MM.1S (cell line): Measurements from ENCODE around the gene P3H2.
"Not testable (repeated sequence)": the region's sequence is repeated elsewhere in the genome, so short reads cannot be mapped to it uniquely, and the experiment has no call there.

Experiments used
- DNase-seq: peaks from one replicate; pipeline ENCODE4 v3.0.0-alpha.2; 2015
- H2AFZ ChIP-seq: fragments of 300-600 bp; sonication (generic); 2 replicates; pipeline ENCODE4 v1.6.0; 2016; ENCODE audit warnings: antibody characterized with exemption, low read length
- H3F3A ChIP-seq: fragments of 300-600 bp; sonication (generic); 2 replicates; pipeline ENCODE4 v1.6.1; 2016; ENCODE audit warnings: mild to moderate bottlenecking, antibody characterized with exemption, low read length, moderate library complexity, mixed read lengths; ENCODE audit not compliant: insufficient read depth
- H3K27ac ChIP-seq: fragments of 300-600 bp; sonication (generic); 2 replicates; pipeline ENCODE4 v1.5.1; 2016; ENCODE audit warnings: mild to moderate bottlenecking, low read length
- H3K27me3 ChIP-seq: fragments of 300-600 bp; sonication (generic); replicated peaks from 2 replicates; pipeline ENCODE4 v1.6.0; 2016; ENCODE audit warnings: low read length; ENCODE audit not compliant: insufficient read depth
- H3K36me3 ChIP-seq: fragments of 300-600 bp; sonication (generic); replicated peaks from 2 replicates; pipeline ENCODE4 v1.6.1; 2016; ENCODE audit warnings: mild to moderate bottlenecking, low read length, mixed read lengths; ENCODE audit not compliant: insufficient read depth
- H3K4me1 ChIP-seq: fragments of 300-600 bp; sonication (generic); 2 replicates; pipeline ENCODE4 v1.6.1; 2016; ENCODE audit warnings: low read length, mixed read lengths
- H3K4me2 ChIP-seq: fragments of 300-600 bp; sonication (generic); 2 replicates; pipeline ENCODE4 v1.6.0; 2016; ENCODE audit warnings: low read depth, low read length
- H3K4me3 ChIP-seq: fragments of 300-600 bp; sonication (generic); 2 replicates; pipeline ENCODE4 v1.5.1; 2016; ENCODE audit warnings: low read length, mixed read lengths
- H3K79me2 ChIP-seq: fragments of 300-600 bp; sonication (generic); 2 replicates; pipeline ENCODE4 v1.6.1; 2016; ENCODE audit warnings: mixed run types, low read length, mixed read lengths
- H3K9ac ChIP-seq: fragments of 300-600 bp; sonication (generic); 2 replicates; pipeline ENCODE4 v1.6.1; 2016; ENCODE audit warnings: low read length, mixed read lengths
- H3K9me2 ChIP-seq: fragments of 300-600 bp; sonication (generic); replicated peaks from 2 replicates; pipeline ENCODE4 v1.6.1; 2016; ENCODE audit warnings: mild to moderate bottlenecking, low read length, mixed read lengths; ENCODE audit not compliant: insufficient read depth
- H3K9me3 ChIP-seq: fragments of 300-600 bp; sonication (generic); replicated peaks from 2 replicates; pipeline ENCODE4 v1.6.1; 2016; ENCODE audit warnings: mild to moderate bottlenecking, low read length, mixed read lengths; ENCODE audit not compliant: insufficient read depth
- H4K20me1 ChIP-seq: fragments of 300-600 bp; sonication (generic); 2 replicates; pipeline ENCODE4 v1.6.1; 2016; ENCODE audit warnings: mild to moderate bottlenecking, low read length, moderate library complexity, mixed read lengths; ENCODE audit not compliant: insufficient read depth
- EZH2 ChIP-seq: fragments of 300-600 bp; sonication (generic); optimal IDR thresholded peaks from 2 replicates; pipeline ENCODE3; 2017; ENCODE audit warnings: low read depth, mild to moderate bottlenecking, antibody characterized with exemption, low read length, mixed read lengths
- EZH2phosphoT487 ChIP-seq: fragments of 300-600 bp; sonication (generic); IDR thresholded peaks from 2 replicates; pipeline ENCODE4 v1.6.1; 2018; ENCODE audit warnings: antibody characterized with exemption, low read length
- TF ChIP-seq, protein P1 (sequence below): fragments of 300-600 bp; sonication (generic); IDR thresholded peaks from 2 replicates; pipeline ENCODE4 v1.5.1; 2016; ENCODE audit warnings: antibody characterized with exemption, low read length, mixed read lengths

P3H2 gene

DNA sequence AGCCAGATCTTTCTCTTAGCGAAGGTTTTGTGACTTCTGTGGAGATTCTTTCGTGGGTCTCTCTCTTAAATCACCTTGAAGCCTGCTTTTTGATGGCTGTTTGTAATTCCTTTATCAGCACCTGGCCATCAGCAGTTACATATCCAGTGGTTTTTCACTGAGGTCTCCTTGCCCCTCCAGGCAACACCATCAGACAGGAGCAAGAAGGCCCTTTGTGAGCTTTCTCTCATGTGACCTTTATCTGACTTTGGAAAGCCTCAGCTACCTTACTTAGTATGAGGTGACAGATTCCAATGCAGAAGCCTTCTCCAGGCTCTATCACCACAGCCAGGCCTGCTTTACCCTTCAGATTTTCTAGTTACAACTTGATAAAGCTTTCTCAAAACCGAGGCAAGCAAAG, 30.0 kb upstream of the P3H2 start:
- H3K27ac ChIP-seq, result no peak overlapping the region
- H3K36me3 ChIP-seq, result no peaks in the 10 kb centered on the region
- H3K9me2 ChIP-seq, result no peaks in the 10 kb centered on the region
- H4K20me1 ChIP-seq, result no peaks in the 10 kb centered on the region
- no peak overlapping the region for H2AFZ ChIP-seq
- H3K27me3 ChIP-seq, result no peaks in the 10 kb centered on the region
- no peak overlapping the region for H3K4me3 ChIP-seq
- no peaks in the 10 kb centered on the region for H3K4me1 ChIP-seq
- H3K4me2 ChIP-seq, result no peak overlapping the region
- H3K9me3 ChIP-seq, result no peaks in the 10 kb centered on the region
- H3K9ac ChIP-seq, result no peak overlapping the region
- H3K79me2 ChIP-seq, result no peaks in the 10 kb centered on the region
- H3F3A ChIP-seq, result no peaks in the 10 kb centered on the region
- DNase-seq, result no peak
- TF ChIP-seq, protein P1, sequence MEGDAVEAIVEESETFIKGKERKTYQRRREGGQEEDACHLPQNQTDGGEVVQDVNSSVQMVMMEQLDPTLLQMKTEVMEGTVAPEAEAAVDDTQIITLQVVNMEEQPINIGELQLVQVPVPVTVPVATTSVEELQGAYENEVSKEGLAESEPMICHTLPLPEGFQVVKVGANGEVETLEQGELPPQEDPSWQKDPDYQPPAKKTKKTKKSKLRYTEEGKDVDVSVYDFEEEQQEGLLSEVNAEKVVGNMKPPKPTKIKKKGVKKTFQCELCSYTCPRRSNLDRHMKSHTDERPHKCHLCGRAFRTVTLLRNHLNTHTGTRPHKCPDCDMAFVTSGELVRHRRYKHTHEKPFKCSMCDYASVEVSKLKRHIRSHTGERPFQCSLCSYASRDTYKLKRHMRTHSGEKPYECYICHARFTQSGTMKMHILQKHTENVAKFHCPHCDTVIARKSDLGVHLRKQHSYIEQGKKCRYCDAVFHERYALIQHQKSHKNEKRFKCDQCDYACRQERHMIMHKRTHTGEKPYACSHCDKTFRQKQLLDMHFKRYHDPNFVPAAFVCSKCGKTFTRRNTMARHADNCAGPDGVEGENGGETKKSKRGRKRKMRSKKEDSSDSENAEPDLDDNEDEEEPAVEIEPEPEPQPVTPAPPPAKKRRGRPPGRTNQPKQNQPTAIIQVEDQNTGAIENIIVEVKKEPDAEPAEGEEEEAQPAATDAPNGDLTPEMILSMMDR, result no peak
- TF ChIP-seq EZH2, result no peak
- TF ChIP-seq EZH2phosphoT487, result no peak

DNA sequence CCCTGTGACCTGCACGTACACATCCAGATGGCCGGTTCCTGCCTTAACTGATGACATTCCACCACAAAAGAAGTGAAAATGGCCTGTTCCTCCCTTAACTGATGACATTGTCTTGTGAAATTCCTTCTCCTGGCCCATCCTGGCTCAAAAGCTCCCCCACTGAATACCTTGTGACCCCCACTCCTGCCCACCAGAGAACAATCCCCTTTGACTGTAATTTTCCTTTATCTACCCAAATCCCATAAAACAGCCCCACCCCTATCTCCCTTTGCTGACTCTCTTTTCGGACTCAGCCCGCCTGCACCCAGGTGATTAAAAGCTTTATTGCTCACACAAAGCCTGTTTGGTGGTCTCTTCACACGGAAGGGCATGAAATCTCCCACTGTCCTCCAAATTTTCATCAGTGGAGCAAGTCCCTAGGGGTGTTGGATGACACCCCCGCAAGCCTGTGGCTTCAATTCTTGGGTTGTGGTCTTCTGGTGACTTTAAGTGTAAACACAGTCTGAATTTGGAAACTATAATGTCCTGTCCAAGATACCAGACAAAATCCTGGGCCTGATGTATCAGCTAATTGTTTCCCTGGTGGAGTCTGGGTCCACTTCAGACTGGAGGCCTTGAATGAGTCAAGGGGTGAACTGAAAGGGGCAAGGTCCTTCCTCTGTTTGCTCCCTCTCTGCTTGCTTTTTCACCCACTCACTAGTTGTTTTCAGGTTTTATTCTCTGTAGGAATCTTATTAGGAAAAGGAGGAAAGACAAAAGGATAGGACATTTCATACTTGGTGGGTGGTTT, 29.3 kb upstream of the P3H2 start:
- H2AFZ ChIP-seq, DNase-seq, H4K20me1 ChIP-seq, H3K9ac ChIP-seq, H3K4me3 ChIP-seq, H3K79me2 ChIP-seq, H3F3A ChIP-seq, H3K9me2 ChIP-seq, H3K9me3 ChIP-seq, H3K27ac ChIP-seq, H3K4me1 ChIP-seq, H3K27me3 ChIP-seq, H3K4me2 ChIP-seq, H3K36me3 ChIP-seq: not testable (repeated sequence)

DNA sequence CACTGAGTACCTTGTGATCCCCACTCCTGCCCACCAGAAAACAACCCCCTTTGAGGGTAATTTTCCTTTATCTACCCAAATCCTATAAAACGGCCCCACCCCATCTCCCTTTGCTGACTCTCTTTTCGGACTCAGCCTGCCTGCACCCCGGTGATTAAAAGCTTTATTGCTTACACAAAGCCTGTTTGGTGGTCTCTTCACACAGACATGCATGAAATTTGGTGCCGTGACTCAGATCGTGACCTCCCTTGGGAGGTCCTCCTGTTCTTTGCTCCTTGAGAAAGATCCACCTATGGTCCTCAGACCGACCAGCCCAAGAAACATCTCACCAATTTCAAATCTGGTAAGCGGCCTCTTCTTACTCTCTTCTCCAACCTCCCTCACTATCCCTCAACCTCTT, 24.1 kb upstream of the P3H2 start:
- H3K4me3 ChIP-seq, H2AFZ ChIP-seq, H3K36me3 ChIP-seq, H3K4me2 ChIP-seq, H3K4me1 ChIP-seq, DNase-seq, H3K79me2 ChIP-seq, H3K9me3 ChIP-seq, H3K27me3 ChIP-seq, H3K9me2 ChIP-seq, H3K27ac ChIP-seq, H3F3A ChIP-seq, H4K20me1 ChIP-seq, H3K9ac ChIP-seq: not testable (repeated sequence)

DNA sequence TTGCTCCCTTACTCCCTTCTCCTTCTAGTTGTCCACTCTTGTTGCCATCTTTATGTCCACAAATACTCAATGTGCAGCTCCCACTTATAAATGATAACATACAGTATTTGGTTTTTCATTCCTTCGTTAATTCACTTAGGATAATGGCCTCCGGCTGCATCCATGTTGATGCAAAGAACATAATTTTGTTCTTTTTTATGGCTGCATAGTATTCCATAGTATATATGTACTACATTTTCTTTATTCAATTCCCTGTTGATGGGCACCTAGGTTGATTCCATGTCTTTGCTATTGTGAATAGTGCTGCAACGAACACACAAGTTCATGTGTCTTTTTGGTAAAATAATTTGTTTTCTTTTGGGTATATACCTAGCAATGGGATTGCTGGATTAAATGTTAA, 21.3 kb upstream of the P3H2 start:
- no peaks in the 10 kb centered on the region for H3K9me3 ChIP-seq
- no peaks in the 10 kb centered on the region for H3K36me3 ChIP-seq
- H3K4me2 ChIP-seq, result no peak overlapping the region
- H3K79me2 ChIP-seq, result no peaks in the 10 kb centered on the region
- no peaks in the 10 kb centered on the region for H3K27me3 ChIP-seq
- no peak for TF ChIP-seq EZH2phosphoT487
- TF ChIP-seq EZH2, result no peak
- TF ChIP-seq, protein P1, result no peak
- no peak overlapping the region for H3K9ac ChIP-seq
- no peaks in the 10 kb centered on the region for H3K9me2 ChIP-seq
- no peak overlapping the region for H3K4me3 ChIP-seq
- no peak overlapping the region for H2AFZ ChIP-seq
- DNase-seq, result no peak
- no peak overlapping the region for H3K27ac ChIP-seq
- no peaks in the 10 kb centered on the region for H3K4me1 ChIP-seq
- H3F3A ChIP-seq, result no peaks in the 10 kb centered on the region
- no peaks in the 10 kb centered on the region for H4K20me1 ChIP-seq
